CD4-positive, alpha-beta T cell (primary cell): Measurements from ENCODE around the gene PAPSS1. TPM values are rescaled to one million over a fixed set of nuclear protein-coding genes. Genes with fewer than 3 reads are reported as not detected.

Experiments used
- ATAC-seq: fragments of 200-7000 bp; cut with Tn5 transposase; one replicate; pipeline ENCODE4 v1.10.0; 2022; ENCODE audit warnings: mild to moderate bottlenecking; ENCODE audit not compliant: poor library complexity
- CTCF ChIA-PET: fragments of 350-600 bp; sonication (Branson Sonifier 250); formaldehyde crosslinking; loops from one replicate; lab custom pipeline; 2021; ENCODE audit warnings: antibody characterized with exemption, inconsistent platforms; lab: Charles Lee
- POLR2A ChIA-PET: fragments of 350-600 bp; sonication (Branson Sonifier 250); formaldehyde crosslinking; loops from one replicate; lab custom pipeline; 2021; ENCODE audit warnings: antibody characterized with exemption, inconsistent platforms; lab: Charles Lee
- DNase-seq, 14 experiments: peaks; one replicate each; pipeline ENCODE4 v3.0.0-alpha.2; 2013 to 2020; ENCODE audit warnings: mixed read lengths in 2 of 14
- H3K27ac ChIP-seq, 2 donors: one replicate each; pipeline versions ENCODE4 v1.5.1 to v1.7.0; 2013; ENCODE audit warnings: low read length in 2 of 2, low read depth in 1 of 2, mild to moderate bottlenecking in 1 of 2
- H3K27me3 ChIP-seq, 2 experiments: 1 replicate in 1 of 2; 2 replicates in 1 of 2; pipeline versions ENCODE4 v1.6.1 to v1.7.0; 2013; ENCODE audit warnings: low read length in 2 of 2, control low read depth in 1 of 2, mild to moderate bottlenecking in 1 of 2, moderate library complexity in 1 of 2; ENCODE audit not compliant: insufficient read depth in 2 of 2, control insufficient read depth in 1 of 2
- H3K36me3 ChIP-seq: one replicate; pipeline ENCODE4 v1.6.1; 2013; ENCODE audit warnings: low read length, control low read depth; ENCODE audit not compliant: insufficient read depth
- H3K4me1 ChIP-seq: one replicate; pipeline ENCODE4 v1.6.1; 2013; ENCODE audit warnings: low read length, control low read depth; ENCODE audit not compliant: insufficient read depth
- H3K4me3 ChIP-seq: one replicate; pipeline ENCODE4 v1.5.1; 2013; ENCODE audit warnings: mild to moderate bottlenecking, low read length, moderate library complexity
- H3K9me3 ChIP-seq, 2 experiments: 1 replicate in 1 of 2; 2 replicates in 1 of 2; pipeline versions ENCODE4 v1.6.1 to v1.7.0; 2013; ENCODE audit warnings: low read length in 2 of 2, mild to moderate bottlenecking in 2 of 2, control low read depth in 1 of 2, moderate library complexity in 1 of 2; ENCODE audit not compliant: control insufficient read depth in 1 of 2, insufficient read depth in 1 of 2
- H3K27ac Mint-ChIP-seq: one replicate; pipeline ENCODE4 v1.8.0; 2020; ENCODE audit warnings: mixed read lengths
- H3K27me3 Mint-ChIP-seq: one replicate; pipeline ENCODE4 v1.8.0; 2021; ENCODE audit warnings: mixed read lengths
- H3K36me3 Mint-ChIP-seq: one replicate; pipeline ENCODE4 v1.8.0; 2021; ENCODE audit warnings: low read depth, mixed read lengths
- H3K4me1 Mint-ChIP-seq: one replicate; pipeline ENCODE4 v1.8.0; 2021; ENCODE audit warnings: low read depth, mixed read lengths
- H3K4me3 Mint-ChIP-seq: one replicate; pipeline ENCODE4 v1.8.0; 2020; ENCODE audit warnings: mild to moderate bottlenecking, mixed read lengths
- H3K9me3 Mint-ChIP-seq: one replicate; pipeline ENCODE4 v1.8.0; 2020; ENCODE audit warnings: mixed read lengths
- CTCF ChIP-seq: fragments of 200-600 bp; IDR thresholded peaks from one replicate; pipeline ENCODE4 v1.8.0; 2022; ENCODE audit warnings: antibody characterized with exemption, mild to moderate bottlenecking
- intact Hi-C, 2 experiments: fragments of 100-400 bp; cut with DNase I in 1 of 2; cut with micrococcal nuclease in 1 of 2; formaldehyde crosslinking; loops; one replicate each; pipeline versions ENCODE4 v1.15.1 to v1.9.0; 2023 to 2025; cut with DNase I, micrococcal nuclease
- polyA plus RNA-seq, 2 donors: library from polyadenylated mRNA; unstranded; fragments of 120-200 nt; gene quantifications; one replicate each; pipeline ENCODE4 v1.2.1, GENCODE V29; 2013
- total RNA-seq, 174 experiments: library from RNA in 2 of 174; stranded (reverse) in 2 of 174; gene quantifications; one replicate each; pipeline ENCODE4 v1.2.3 and lab custom pipeline; 2021 to 2026

The PAPSS1 gene
- total RNA-seq: 1 to 10 TPM; 5.6 to 6.6 TPM
- polyA plus RNA-seq (2013, experiment 1 of 2): 24.9 TPM
- polyA plus RNA-seq (2013, experiment 2 of 2): 21.8 TPM
- total RNA-seq (lab: John Stamatoyannopoulos, UW): 6.9 to 56.1 (median 31.7) reads per million in 172 experiments

GRCh38 chr4:107719922-107720722, at the start of gene PAPSS1:
Gene PAPSS1 (minus strand): TSS chr4:107720234. CDS start chr4:107720179, 55 bp downstream.
- peaks cover 37% of the 10 kb centered on the region for H3K4me1 Mint-ChIP-seq
- intact Hi-C loops: loop anchor here (2.0 to 5.0 kb wide), 4 partner anchors 211 to 1403 kb away; partner anchors contain the start of genes AIMP1 (in 1 of the 2), CYP2U1 (in 1 of the 2), HADH (in 1 of the 2) and RPL34 (in 1 of the 2)
- ChIA-PET POLR2A (interaction anchor here (0.6 to 3.1 kb wide), 14 partner anchors 10 to 1983 kb away, joined by 3 to 21 read pairs (median 4); partner anchors contain the start of genes AIMP1, CASP6, CYP2U1 and OSTC), CTCF (interaction anchor here (0.6 kb wide), 1 partner anchor 424 kb away, joined by 4 read pairs; no protein-coding TSS in a partner anchor)
- peak within 1 kb of the TSS; percentile 88 for H3K4me3 Mint-ChIP-seq
- TF ChIP-seq CTCF: no peak
- H3K9me3 Mint-ChIP-seq: no peaks in the 10 kb centered on the region
- peak; percentile 86 for ATAC-seq
- peaks cover 24% of the 10 kb centered on the region for H3K4me1 ChIP-seq
- H3K36me3 Mint-ChIP-seq: peaks cover 20% of the 10 kb centered on the region
- H3K27ac Mint-ChIP-seq: peak within 1 kb of the TSS; percentile 94
- no peaks in the 10 kb centered on the region for H3K27me3 Mint-ChIP-seq
- no peaks in the 10 kb centered on the region for H3K27me3 ChIP-seq
- DNase-seq: peak; percentile 89 to 99 (median 94)
- peak within 1 kb of the TSS; percentile 63 to 72 for H3K27ac ChIP-seq
- no peaks in the 10 kb centered on the region for H3K36me3 ChIP-seq
- no peaks in the 10 kb centered on the region for H3K9me3 ChIP-seq
- peak within 1 kb of the TSS; percentile 89 for H3K4me3 ChIP-seq

DNA sequence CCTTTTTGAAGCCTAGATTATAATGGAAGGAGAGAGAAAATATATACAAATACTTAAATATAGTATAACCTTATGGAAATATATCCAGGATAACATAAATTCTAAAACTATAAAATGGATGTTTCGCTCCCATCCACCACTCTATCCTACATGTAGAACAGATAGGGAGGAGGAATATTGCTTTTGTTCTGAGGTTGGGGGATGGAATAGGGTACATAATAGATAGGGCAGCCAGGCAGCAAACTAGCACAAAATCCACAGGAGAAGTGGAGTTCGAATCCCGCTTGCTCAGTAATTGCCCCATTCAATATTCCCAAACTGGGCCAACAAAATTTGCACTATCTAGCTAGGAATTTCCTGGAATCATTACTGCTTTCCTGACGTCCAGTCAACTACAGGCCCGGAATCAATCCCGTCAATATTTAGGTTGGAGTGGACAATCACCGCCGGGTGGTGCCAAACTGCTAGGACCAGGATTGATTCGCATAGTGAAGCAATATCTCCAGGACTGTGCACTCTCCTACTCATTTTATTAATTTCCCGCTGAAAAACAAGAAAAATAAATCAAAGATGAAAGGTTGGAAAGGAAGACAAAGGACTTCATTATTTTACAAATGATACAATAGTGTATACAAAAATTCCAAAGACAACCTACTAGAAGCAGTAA, 40.4 kb upstream of the PAPSS1 start:
- TF ChIP-seq CTCF: no peak
- Mint-ChIP-seq H3K9me3 (no peaks in the 10 kb centered on the region), H3K27ac (no peak overlapping the region), H3K4me1 (no peaks in the 10 kb centered on the region), H3K36me3 (no peaks in the 10 kb centered on the region), H3K27me3 (peaks cover 14% of the 10 kb centered on the region), H3K4me3 (no peak overlapping the region)
- Histone ChIP-seq H3K9me3 (no peaks in the 10 kb centered on the region), H3K27me3 (peaks cover 0 to 11% of the 10 kb centered on the region in 2 experiments), H3K36me3 (no peaks in the 10 kb centered on the region), H3K4me3 (no peak overlapping the region), H3K4me1 (no peaks in the 10 kb centered on the region), H3K27ac (no peak overlapping the region)
- ATAC-seq (no peak), DNase-seq (no peak)
- ChIA-PET CTCF (no interaction called here), POLR2A (no interaction called here)
- intact Hi-C loops: no loop called here

GRCh38 chr4:107757864-107758476, 37.9 kb upstream of the PAPSS1 start:
- H3K27me3 ChIP-seq: peaks cover 0 to 7% of the 10 kb centered on the region in 2 experiments
- H3K27me3 Mint-ChIP-seq: peaks cover 13% of the 10 kb centered on the region
- peak; percentile 80 for TF ChIP-seq CTCF
- H3K36me3 ChIP-seq: no peaks in the 10 kb centered on the region
- DNase-seq (peak in 3 of 14 experiments; percentile 25 to 42 (median 32)), ATAC-seq (no peak)
- H3K9me3 ChIP-seq: no peaks in the 10 kb centered on the region
- H3K36me3 Mint-ChIP-seq: no peaks in the 10 kb centered on the region
- H3K4me1 ChIP-seq: no peaks in the 10 kb centered on the region
- ChIA-PET CTCF (no interaction called here), POLR2A (interaction anchor here (1.2 kb wide), 1 partner anchor 173 kb away, joined by 3 read pairs; the partner anchor contains the start of gene CYP2U1)
- H3K27ac Mint-ChIP-seq: no peak overlapping the region
- H3K27ac ChIP-seq: no peak overlapping the region
- H3K4me3 ChIP-seq: no peak overlapping the region
- H3K4me1 Mint-ChIP-seq: no peaks in the 10 kb centered on the region
- no peaks in the 10 kb centered on the region for H3K9me3 Mint-ChIP-seq
- intact Hi-C loops: loop anchor here (1.0 to 5.0 kb wide), 3 partner anchors 155 to 1649 kb away; no protein-coding TSS in a partner anchor
- no peak overlapping the region for H3K4me3 Mint-ChIP-seq
